ENCODE data around the gene SPAST.

DNA sequence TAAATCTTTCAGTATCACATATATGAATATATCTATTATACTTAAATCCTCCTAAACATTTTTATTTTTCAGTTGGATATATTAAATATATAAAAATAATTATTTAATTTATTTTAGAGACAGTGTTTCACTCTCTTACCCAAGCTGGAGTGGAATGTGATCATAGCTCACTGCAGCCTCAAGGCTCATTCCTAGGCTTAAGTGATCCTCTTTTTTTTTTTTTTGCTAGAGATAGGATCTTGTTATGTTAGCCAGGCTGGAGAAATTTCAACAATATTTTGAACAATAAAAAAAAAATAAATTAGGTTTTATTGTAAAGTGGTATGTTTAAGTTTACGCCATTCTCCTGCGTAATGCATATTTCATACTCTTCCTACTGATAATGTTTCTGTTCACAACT, 4.2 kb downstream of the SPAST start:
- TF ChIP-seq, protein P1, sequence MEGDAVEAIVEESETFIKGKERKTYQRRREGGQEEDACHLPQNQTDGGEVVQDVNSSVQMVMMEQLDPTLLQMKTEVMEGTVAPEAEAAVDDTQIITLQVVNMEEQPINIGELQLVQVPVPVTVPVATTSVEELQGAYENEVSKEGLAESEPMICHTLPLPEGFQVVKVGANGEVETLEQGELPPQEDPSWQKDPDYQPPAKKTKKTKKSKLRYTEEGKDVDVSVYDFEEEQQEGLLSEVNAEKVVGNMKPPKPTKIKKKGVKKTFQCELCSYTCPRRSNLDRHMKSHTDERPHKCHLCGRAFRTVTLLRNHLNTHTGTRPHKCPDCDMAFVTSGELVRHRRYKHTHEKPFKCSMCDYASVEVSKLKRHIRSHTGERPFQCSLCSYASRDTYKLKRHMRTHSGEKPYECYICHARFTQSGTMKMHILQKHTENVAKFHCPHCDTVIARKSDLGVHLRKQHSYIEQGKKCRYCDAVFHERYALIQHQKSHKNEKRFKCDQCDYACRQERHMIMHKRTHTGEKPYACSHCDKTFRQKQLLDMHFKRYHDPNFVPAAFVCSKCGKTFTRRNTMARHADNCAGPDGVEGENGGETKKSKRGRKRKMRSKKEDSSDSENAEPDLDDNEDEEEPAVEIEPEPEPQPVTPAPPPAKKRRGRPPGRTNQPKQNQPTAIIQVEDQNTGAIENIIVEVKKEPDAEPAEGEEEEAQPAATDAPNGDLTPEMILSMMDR (IDR thresholded peaks at IDR 0.05) = no peak
- TF ChIP-seq POLR2A (IDR thresholded peaks at IDR 0.05) = no peak

Measured in Peyer's patch (tissue), 4 donors.